M059J (cell line): ENCODE results near the gene RHOF. TPM values are rescaled to one million over a fixed set of nuclear protein-coding genes. Genes with fewer than 3 reads are reported as not detected.
A peak's percentile ranks its signal among the peaks of the same experiment; 100 is the strongest.
"Not testable (repeated sequence)": the region's sequence is repeated elsewhere in the genome, so short reads cannot be mapped to it uniquely, and the experiment has no call there.

ENCODE experiments used
- DNase-seq: peaks from one replicate; pipeline ENCODE4 v3.0.0-alpha.2; 2012; ENCODE audit warnings: low read depth
- total RNA-seq: library from RNA; depleted of rRNA; stranded (reverse); fragments of >200 nt; shearing (Covaris generic); gene quantifications from 2 replicates; pipeline ENCODE4 v1.2.3, GENCODE V29; 2014

Gene RHOF
- total RNA-seq, 1 experiment from 2014 or later: 0.27 TPM

DNA sequence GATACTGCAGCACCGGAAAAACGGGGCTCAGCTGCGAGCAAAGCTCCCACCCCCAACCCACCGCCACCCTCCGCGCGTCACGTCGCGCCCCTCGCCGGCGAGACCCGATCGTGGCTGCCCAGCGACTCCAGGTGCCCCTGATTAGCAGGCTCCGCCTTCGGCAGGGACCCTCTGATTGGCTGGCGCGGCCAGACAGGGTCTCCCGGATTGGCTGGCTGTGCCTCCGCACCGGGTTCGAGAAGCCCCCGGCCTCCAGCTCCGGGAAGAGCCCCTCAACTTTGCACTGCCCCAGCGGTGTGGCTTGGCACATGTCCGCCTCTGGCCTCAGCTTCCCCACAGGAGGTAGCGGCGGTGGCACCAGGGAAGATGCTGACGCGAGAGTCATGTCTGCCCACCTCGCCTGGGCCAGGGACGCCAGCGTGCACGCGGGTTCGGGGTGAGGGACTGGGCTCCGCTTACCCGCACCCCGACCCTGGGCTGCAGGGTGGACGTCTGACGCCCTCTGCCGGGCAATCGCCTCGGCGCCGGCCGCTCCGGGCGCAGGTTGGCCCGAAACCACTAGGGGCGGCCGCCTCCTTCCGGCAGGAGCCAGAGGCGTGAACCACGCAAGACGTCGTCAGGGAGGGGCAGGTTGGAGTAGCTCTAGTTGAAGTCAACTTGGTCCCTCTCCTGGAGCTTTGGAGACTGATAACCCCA lies 498 bp upstream of the RHOF start:
- DNase-seq: peak; percentile 87

DNA sequence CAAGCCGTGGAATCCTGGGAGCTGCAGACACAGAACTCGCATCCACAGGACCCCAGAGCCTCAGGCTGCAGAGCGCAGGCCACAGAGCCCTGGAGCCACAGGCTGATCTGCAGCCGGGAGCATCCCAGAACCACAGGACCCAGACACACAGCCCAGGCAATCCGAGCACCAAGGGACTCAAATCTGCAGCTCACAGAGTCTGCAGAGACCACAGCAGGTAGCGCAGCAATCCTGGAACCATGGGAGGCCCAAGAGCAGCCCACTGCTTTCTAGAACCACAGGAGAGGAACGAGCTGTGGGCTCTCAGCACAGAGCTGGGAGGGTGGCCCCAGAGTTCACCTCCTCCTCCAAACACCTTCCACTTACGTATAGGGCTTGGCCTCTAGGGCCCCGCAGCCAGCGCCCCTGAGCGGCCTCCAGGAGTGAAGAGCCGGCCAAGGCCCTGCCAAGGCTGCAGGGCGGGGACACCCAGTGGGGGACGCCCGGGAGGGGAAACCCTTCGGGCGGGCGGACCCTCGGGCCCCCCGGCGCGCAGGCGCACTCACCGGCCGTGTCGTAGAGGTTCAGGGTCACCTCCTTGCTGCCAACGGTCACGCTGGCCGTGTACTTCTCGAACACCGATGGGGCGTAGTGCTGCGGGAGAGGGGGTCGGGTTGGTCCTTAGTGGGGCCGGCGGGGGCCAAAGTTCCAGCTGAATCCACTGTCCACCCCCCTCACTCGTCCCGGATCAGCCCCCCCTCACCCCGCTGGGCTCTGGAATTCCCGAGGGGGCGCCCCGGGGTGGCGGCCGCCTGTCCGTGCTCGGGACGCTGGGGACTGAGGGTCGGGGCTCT lies 665 bp downstream of the RHOF start:
- no peak for DNase-seq

DNA sequence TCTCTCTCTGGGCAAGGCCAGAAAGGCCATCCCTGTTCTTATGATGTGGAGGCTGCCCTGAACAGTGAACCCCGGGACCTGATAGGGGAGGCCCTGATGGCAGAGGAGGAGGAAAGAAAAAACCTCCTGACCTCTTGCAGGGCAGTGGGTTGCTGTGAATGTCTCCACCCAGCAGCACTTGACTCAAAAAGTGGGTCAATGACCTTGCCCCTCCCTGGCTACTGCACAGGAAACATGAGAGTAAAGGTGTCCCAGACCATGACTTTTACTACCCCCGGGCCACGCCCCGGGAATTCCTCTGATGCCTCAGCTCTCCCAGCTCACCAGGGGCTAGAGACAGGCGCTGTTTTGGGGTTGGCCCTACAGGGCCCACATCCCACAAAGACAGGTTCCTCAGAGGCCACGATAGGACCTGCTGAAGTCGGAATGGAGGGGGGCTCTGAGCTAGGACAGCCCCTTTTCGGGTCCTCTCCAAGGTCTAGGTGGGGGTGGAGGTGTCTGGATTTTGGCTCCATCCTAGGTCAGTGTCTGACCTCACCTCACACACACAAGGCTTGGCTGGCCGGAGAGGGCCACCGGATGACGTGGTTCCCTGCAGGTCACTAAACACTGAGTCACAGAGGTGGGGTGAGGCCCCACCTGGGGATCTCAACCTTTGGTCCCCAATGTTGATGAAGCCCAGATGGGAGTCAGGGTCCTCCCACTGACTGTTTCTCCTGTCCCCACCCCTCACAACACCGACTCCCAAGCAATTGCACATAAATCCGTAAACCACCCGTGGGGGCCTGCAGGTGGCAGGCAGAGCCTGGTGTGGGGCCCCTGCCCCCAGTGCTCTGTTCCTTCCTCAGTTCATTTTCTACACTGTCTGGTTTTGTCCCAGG lies 1.6 kb downstream of the RHOF start:
- DNase-seq: no peak

DNA sequence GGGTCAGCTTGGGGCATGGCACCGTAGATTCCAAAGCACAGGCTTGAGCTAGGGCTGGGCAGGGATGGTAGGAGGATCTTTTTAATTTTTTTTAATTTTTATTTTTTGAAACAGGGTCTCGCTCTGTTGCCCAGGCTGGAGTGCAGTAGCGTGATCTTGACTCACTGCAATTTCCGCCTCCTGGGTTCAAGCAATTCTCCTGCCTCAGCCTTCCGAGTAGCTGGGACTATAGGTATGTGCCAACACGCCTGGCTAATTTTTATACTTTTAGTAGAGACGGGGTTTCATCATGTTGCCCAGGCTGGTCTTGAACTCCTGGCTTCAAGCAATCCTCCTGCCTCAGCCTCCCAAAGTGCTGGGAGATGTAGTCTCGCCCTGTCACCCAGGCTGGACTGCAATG lies 2.7 kb downstream of the RHOF start:
- DNase-seq: not testable (repeated sequence)

DNA sequence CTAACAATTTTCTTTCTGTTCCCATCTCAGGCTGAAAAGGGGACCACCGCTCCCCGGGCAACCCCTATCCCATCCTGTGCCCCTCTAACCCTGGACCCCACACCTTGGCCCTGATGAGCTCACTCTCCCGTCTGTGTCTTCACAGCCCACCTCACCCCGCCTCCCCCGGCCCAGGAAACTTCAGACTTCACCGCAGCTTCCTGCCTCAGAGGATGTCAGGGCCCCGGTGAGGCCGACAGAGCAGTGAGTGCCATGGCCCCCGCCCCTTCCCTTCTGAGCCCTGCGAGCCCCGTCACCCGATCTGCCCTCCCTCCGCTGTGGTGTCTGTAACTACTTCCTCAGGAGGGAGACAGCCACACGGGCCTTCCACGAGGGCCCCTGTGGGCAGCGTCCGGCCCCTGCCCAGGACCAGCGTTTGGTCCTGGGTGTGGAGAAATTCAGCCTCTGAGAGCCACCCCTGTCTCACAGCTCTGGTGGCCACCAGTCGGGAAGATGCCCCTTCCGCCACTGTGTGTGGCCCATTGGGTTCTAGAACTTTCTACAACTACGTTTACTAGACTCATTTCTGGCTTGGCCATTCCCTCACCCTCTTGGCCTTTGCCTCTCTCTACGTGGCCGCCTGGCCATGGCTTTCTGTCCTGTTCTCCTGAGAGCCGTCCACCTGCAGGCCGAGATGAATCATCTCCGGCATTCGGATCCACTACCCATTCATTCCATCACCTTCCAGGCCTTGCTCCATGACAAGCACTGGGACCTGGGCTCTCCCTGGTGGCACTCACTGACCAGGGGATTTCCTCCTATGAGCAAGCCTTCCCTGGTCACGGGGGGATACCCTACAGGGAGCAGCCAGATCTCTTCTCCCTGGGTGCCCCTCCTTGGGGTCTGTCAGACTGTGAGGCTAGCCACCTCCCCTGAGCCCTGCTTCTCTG lies 3.4 kb downstream of the RHOF start:
- no peak for DNase-seq

DNA sequence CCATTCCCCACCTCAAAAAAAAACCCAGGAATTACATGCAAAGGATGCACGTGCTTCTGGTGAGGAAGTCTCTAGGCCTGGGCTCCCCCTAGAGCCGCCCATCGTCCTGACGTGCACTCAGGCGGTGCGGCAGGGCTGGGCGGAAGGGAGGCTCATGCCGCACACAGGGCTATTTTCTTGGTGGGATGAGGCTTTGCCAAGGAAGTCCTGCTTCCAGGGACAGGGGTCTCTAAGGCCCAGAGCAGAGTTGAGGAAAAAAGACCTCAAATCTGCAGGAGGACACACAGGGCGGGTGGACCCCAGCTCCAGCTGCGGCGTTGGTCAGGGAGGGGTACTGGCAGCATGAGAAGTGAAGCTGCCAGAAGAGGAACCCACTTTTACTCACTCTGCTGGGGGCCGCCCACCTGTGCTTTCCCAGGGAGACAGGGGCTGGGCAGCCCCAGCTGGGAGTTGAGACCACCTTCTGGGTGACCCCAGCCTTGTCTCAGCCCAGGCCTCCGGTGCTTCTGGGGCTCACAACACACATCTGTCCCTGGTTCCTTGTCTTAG lies 4.2 kb downstream of the RHOF start:
- no peak for DNase-seq

DNA sequence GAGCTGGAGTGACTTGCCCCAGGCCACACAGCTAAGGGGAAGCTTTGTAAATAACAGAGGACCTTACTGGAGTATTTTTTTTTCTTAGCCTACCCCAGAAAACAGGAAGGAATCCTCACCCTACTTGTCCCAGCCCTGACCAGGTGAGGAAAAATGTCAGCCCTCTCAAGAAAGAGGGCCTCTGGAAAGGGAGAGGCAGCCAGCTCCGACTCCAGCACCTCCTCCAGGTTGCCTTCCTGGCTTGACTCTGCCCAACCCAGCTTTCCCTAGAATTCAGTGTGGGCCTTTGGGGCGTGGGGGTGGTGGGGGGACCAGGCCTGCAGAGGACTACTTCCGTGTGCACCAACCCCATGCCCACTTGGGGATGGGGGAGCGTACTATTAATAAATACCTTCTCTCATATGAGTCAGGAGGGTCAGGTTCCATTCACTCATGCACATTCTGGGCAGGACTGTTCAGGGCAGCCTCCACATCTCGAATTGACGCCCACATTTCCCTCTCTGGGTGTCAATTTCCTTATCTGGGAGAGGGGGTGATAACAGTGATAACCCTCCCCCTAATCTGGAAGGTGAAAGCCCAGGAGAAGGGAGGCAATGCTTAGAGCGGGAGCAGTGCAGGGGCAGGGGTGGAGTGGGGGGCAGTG lies 5.2 kb downstream of the RHOF start:
- no peak for DNase-seq

DNA sequence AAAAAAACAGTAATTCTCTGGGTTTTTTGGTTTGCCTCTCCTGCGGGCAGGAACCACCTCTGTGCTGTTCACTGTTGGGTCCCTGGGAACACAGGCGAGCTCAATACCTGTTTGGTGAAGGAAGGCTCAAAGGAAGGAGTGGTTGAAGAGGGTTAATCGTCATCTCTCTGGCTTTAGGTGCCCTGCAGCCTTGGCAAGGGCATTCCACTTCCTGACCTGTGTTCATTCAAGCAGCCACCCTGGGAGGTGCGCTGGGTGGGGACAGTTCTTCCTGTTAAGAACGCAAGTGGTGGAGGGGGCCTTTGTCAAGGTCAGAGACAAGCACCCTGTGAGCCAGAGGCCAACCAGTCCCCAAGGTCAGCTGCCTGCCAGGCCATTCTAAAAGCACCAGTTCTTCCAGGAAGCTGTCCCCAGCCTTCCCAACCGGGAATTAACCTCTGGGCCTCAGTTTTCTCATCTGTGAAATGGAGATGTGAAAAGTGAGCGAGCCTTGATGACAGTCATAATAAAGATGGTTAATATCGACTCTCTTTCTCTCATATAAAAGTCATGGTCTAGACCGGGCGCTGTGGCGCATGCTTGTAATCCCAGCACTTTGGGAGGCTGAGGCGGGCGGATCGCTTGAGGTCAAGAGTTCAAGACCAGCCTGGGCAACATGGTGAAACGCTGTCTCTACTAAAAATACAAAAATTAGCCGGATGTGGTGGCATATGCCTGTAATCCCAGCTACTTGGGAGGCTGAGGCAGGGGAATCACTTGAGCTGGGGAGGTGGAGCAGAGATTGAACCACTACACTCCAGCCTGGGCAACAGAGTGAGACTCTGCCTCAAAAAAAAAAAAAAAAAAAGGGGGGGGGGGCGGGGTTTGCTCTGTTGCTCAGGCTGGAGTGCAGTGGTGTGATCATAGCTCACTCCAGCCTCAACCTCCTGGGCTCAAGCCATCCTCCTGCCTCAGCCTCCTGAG lies 6.1 kb downstream of the RHOF start:
- no peak for DNase-seq

DNA sequence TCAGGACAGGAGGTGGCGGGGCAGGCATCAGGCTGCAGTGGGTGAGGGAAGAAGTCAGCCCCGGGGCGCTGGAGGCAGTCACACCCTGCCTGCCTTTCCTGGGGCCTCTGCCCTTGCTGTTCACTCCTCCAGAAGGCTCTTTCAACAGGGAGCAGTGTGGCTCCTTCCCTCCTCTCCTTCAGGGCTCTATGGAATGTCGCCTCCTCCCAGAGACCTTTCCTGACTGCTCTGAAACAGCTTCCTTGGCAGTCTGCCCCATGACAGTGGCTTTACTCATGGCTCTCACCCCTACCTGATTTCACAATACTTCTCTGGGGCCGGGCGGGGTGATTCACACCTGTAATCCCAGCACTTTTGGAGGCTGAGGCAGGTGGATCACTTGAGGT lies 7.1 kb downstream of the RHOF start:
- DNase-seq: peak; percentile 98

DNA sequence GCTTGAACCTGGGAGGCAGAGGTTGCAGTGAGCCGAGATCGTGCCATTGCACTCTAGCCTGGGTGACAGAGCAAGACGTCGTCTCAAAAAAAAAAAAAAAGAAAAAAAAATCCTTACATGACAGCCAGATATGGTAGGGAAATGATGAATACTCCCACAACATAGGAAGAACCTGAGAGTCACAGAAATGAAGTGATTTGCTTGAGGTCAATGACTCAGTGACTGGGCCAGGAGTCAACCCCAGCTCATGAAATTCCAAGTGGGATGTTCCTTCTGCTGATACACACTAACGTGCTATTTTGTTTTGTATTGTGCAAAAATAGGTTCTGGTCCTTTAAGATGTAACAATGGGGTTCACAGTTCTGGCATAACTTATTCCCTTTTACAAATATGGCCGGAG lies 9.0 kb downstream of the RHOF start:
- peak; percentile 93 for DNase-seq

DNA sequence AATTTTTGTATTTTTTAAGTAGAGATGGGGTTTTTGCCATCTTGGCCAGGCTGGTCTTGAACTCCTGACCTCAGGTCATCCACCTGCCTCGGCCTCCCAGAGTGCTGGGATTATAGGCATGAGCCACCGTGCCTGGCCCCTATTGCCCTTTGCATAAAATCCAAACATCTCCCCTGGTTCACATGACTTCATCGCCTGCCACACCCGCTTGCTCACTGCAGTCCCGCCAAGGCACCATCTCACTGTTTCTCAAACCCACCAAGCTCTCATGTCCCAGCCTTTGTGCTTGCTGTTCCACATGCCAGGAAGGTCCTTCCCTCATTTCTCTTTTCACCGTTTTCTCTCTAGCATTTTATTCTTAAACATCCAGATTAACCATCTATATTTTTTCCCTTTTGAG lies 9.7 kb downstream of the RHOF start:
- DNase-seq: no peak

DNA sequence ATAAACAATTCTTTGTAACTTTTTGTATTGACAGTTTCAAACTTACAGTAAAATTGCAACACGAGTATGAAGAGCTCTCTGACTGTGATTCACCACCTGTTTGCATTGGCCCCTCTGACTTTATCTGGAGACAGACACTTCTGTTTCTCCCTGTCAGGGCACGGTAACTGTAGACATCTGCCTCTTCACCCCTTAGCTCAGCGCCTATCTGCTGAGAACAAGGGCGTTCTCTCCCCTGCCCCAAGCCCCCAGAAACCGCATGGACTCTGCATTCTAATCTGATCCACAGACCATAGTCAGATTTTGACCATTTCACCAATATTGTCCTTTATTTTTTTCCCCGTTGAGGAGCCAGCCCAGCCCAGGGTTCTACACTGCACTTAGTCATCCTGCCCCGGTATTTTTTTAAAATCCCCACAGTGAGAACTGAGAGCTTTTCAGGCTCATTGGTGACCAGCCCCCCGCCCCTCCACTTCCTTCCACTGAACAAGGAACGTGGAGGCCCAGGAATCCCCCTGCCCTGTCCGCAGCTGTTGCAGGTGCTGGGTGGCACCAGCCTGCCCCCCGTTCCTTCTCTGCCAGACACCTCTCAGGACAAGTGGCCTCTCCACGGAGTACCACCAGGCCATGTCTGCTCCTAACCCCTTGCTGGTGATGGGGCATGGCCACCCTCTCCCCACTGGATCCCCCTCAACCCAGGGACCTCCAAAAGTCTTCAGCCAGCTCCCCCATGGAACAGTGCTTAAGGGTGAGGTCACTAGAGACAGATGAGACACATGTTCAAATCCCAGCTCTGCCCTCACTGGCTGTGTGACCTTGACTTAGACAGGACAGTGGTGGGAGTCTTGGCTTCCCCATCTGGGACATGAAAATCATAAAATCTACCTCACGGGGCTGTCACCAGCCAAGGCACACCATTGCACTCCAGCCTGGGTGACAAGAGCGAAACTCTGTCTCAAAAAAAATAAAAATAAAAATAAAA lies 11.2 kb downstream of the RHOF start:
- no peak for DNase-seq

DNA sequence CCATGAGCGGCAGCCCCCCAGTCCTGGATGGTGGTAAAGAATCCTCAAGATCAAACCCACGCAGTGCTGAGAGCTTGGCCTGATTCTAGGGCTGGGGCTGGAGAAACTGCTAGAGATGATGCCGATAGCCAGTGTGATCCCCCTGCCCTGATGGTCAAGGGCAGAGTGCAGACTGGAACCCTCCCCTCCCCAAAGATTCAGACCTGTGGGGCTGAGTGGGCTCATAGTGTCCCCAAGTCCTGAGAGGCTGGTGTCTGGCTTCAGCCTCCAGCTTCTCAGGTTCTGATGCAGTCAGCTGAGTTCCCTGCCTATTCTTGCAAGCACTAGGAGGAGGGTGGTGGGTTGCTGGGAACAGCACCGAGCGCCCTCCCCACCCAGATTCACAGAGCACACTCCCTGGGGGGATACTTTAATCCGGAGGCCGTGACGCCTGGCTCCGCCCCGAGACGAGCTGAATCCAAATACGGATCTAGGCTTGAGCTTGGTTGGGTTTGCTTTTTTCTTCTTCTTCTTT lies 11.9 kb downstream of the RHOF start:
- DNase-seq: no peak

DNA sequence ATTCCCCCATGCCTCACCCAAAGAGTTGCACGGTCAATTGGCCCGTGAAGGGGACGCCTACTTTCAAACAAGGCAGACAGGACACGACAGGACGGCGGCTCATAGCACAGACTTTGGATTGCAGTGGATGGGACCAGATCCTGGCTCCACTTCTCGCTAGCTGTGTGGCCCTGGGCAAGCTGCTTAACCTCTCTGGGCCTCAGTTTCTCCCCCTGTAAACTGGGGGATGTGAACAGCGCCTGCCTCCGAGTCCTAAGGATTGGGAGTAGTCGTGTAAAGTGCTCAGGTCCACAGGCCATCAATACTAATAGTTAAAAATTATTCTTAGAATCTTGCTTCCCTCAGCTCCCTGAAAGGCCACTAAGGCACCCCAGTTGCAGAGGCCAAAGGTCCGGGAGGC lies 13.1 kb downstream of the RHOF start:
- DNase-seq: no peak

DNA sequence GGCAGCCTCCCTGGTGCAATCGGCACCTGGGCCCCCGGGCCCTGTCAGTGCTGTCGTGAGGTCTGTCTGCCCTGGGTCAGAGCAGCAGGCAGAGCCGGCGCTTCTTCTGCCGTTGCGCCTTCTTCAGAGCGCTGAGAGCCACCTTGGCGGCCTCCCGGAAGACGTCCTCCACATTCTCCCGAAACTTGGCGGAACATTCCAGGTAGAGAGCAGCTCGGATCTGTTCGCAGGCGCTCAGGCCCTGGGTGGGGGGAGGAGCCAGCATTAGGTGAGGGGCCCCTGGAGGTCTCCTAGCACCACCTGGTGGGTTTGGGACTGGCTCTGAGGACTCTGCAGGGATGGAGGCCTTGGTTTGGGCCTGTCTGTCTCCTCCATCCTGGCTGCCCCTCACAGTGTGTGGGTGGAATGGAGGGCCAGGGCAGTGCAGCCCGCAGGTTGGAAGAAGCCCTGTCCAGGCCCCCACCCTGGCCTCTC lies 14.0 kb downstream of the RHOF start:
- DNase-seq: no peak

DNA sequence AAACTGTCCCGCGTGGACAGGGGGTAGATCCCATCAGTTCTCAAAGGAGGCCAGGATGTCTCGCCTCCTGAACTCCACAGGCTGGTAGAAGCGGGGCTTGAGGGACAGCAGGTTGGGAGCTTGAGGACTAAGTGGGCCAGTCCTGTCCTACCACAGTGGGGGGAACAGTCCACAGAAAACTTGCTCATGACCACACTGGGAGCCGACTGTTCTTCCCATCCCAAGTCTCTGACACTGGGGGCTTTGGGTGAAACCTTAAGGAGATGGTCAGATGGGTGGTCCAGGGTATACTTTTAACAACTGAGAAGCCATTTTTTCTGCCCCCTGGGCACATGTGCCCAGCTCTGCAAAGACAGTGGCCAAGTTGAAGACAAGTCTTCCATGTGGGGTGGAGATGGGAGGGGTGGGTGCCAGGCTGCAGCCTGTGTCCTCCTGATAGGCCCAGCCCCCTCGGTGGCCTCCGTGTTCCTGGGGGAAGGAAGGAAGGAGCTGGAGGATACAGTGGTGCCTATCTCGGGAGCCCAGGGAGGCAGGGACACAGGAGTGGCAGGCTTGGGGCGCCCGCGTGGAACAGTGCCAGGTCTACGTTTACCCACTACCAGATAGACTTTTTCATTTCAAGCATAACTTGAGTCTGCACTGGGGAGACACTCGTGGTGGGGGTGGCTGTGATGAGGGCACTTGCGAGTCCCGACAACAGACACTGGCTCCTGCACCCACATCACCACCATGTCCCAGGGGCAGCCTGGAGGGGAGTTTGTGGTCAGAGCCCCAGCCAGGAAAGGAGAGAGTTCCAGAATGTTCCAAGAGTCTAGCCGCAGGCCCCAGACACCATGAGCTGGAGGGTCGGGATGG lies 14.7 kb downstream of the RHOF start:
- no peak for DNase-seq
